Activated gamma-delta T cell (primary cell): ENCODE measurements around the gene FAM20C.
"Not testable (repeated sequence)": the region's sequence is repeated elsewhere in the genome, so short reads cannot be mapped to it uniquely, and the experiment has no call there.

Experiments used
- DNase-seq: peaks from one replicate; lab custom pipeline; 2025; lab: John Stamatoyannopoulos, UW

FAM20C gene

GRCh38 chr7:227926-228325 lies 35.6 kb downstream of the FAM20C start:
- no peak for DNase-seq

- DNase-seq, result no peak
Observed at GRCh38 chr7:228610-229009, 36.2 kb downstream of the FAM20C start.

- DNase-seq, result no peak
Observed at GRCh38 chr7:229184-229964, 37.0 kb downstream of the FAM20C start.

DNA sequence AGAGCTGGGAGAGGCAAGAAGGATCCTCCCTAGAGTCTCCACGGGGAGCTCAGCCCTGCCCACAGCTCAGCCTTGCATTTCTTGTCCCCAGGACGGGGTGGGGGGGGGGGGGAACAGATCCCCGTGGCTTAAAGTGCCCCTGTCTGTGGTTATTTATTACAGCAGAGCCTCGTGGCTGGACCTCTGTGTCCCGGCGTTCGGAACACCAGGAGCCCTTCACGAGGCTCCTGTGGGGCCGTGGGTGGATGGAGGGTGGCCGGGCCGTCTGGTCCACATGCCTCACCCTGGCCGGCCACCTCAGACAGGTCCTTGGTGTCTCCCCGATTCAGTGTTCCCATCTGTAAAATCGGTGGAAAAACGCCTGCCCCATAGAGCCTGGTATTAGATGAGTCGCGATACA lies 37.9 kb downstream of the FAM20C start:
- no peak for DNase-seq

DNA sequence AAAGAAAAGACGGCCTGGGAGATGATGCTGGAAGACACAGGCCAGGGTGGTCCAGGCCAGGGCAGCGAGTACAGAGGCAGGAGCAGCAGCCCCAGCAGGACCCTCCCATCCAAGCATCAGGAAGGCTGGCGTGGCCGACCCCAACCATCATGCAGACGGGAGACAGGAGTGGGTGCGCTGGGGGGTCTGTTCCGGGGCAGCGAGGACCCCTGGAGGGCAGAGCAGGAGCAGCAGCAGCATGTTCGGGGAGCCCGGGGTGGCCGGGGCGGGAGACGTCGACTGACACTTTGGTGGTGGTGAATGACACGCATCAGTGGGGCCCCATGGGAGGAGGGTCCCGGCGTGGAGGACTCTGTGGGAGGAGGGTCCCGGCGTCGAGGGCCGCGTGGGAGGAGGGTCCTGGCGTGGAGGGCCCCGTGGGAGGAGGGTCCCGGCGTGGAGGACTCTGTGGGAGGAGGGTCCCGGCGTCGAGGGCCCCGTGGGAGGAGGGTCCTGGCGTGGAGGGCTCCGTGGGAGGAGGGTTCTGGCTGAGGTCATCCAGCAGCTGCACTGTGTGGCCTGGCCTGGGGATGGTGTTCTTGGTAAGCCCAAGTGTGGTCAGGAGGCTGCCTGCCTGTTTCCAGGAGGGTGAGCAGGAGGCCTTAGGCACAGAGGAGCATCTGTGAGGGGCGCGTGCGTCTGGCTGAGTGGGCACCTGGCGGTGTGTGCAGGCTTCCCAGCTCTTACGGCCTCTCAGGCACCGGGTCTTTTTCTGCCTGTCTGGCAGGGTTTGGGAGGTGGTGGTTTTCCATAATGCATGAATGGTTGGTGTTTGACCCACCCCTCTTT lies 38.9 kb downstream of the FAM20C start:
- DNase-seq, result no peak

- DNase-seq, result no peak
Observed at GRCh38 chr7:231858-232246, 39.5 kb downstream of the FAM20C start.

GRCh38 chr7:232410-233248 lies 40.3 kb downstream of the FAM20C start:
- no peak for DNase-seq

GRCh38 chr7:233249-234035 lies 41.1 kb downstream of the FAM20C start:
- no peak for DNase-seq

DNA sequence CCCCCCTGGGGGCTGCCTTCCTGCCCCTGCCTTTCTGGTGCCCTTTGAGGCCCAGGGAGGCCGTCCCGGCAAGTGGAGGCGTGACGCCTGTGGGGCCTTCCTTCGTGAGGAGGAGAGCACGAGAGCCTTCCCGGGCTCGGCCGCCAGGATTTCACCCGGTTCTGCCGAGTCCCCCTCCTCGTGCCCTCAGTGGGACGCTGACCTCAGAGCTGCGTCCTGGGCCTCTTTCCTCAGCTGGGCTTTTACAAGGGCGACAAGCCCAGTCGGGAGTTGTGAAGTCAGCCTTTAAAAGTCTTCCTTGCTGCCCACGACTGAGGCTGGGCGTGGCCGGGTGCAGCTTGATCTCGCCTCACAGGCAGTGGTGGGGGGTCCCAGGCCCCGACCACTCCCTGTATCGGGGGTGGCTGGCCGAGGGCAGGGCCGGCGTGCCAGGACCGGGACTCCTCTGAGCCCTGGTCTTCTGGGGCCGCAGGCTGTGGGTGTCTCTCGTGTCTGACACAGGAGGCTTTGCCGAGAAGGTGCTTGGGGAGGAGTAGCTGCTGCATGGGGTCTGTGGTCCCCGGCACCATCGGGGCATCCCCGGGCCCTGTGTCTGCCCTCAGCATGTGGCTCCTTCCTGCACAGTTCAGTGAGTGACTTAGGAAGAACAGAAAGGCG lies 41.8 kb downstream of the FAM20C start:
- no peak for DNase-seq

- DNase-seq, result no peak
Observed at GRCh38 chr7:234708-235553, 42.6 kb downstream of the FAM20C start.

- DNase-seq, result no peak
Observed at GRCh38 chr7:235576-236395, 43.4 kb downstream of the FAM20C start.

- DNase-seq, result no peak
Observed at GRCh38 chr7:236967-237366, 44.6 kb downstream of the FAM20C start.

- DNase-seq, result no peak
Observed at GRCh38 chr7:237385-237784, 45.0 kb downstream of the FAM20C start.

GRCh38 chr7:240146-240676 lies 47.8 kb downstream of the FAM20C start:
- DNase-seq, result no peak

- DNase-seq, result no peak
Observed at GRCh38 chr7:240887-241421, 48.6 kb downstream of the FAM20C start.

DNA sequence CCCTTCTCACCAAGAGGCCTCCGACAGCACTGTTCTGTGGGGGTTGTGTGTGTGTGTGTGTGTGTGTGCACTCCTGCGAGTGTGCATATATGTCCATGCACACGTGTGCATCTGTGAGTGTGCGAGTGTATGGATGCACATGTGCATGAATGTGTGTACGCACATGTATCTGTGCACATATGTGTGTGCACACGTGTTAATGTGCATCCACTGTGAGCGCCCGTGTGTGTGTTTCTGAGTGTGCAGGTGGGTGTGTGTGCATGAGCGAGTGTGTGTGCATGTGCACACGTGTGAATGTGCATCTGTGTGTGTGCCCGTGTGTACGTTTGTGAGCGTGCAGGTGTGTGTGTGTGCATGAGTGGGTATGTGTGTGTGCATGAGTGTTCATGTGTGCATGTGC lies 49.1 kb downstream of the FAM20C start:
- no peak for DNase-seq

DNA sequence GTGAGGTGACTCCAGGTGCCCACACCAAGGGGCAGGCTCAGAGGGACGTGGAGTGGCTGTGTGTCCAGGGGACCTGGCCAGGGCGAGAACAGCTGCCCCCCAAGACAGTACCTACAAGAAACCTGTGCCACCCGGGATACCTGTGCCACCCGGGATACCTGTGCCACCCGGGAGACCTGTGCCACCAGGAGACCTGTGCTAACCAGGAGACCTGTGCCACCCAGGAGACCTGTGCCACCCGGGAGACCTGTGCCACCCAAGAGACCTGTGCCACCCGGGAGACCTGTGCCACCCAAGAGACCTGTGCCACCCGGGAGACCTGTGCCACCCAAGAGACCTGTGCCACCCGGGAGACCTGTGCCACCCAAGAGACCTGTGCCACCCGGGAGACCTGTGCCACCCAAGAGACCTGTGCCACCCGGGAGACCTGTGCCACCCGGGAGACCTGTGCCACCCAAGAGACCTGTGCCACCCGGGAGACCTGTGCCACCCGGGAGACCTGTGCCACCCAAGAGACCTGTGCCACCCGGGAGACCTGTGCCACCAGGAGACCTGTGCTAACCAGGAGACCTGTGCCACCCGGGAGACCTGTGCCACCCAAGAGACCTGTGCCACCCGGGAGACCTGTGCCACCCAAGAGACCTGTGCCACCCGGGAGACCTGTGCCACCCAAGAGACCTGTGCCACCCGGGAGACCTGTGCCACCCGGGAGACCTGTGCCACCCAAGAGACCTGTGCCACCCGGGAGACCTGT lies 50.6 kb downstream of the FAM20C start:
- not testable (repeated sequence) for DNase-seq

DNA sequence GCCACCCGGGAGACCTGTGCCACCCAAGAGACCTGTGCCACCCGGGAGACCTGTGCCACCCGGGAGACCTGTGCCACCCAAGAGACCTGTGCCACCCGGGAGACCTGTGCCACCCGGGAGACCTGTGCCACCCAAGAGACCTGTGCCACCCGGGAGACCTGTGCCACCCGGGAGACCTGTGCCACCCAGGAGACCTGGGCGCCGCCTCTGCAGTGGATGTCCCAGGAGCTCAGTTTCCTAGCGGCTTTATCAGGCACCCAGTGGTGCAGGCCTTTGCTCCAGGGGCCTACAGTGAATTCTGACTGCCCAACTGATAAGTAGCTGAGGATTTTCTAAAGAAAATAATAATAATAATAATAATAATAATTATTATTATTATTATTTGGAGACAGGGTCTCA lies 51.2 kb downstream of the FAM20C start:
- DNase-seq, result not testable (repeated sequence)
